Measurements from ENCODE around the gene GRAMD2B.
"Not testable (repeated sequence)": the region's sequence is repeated elsewhere in the genome, so short reads cannot be mapped to it uniquely, and the experiment has no call there.

GRAMD2B gene

GRCh38 chr5:126516133-126516532 is 92.9 kb downstream of the GRAMD2B start:
- DNase-seq, result peak; percentile 87

- no peak for DNase-seq
Observed at GRCh38 chr5:126516852-126517251, 93.6 kb downstream of the GRAMD2B start.

- not testable (repeated sequence) for DNase-seq
Observed at GRCh38 chr5:126519223-126519622, 96.0 kb downstream of the GRAMD2B start.

GRCh38 chr5:126519637-126520592 is 96.7 kb downstream of the GRAMD2B start:
- DNase-seq, result peak; percentile 1

GRCh38 chr5:126520593-126520953 is 97.4 kb downstream of the GRAMD2B start:
- no peak for DNase-seq

GRCh38 chr5:126521130-126521529 is 97.9 kb downstream of the GRAMD2B start:
- DNase-seq, result no peak

GRCh38 chr5:126523818-126524510 is 100.8 kb downstream of the GRAMD2B start:
- no peak for DNase-seq

- DNase-seq, result no peak
Observed at GRCh38 chr5:126525630-126526245, 102.5 kb downstream of the GRAMD2B start.

- no peak for DNase-seq
Observed at GRCh38 chr5:126526493-126526892, 103.3 kb downstream of the GRAMD2B start.

- DNase-seq, result no peak
Observed at GRCh38 chr5:126527158-126527557, 103.9 kb downstream of the GRAMD2B start.

- DNase-seq, result no peak
Observed at GRCh38 chr5:126527892-126528291, 104.7 kb downstream of the GRAMD2B start.

- DNase-seq, result peak; percentile 12
Observed at GRCh38 chr5:126531543-126532120, 108.4 kb downstream of the GRAMD2B start.

GRCh38 chr5:126534553-126534952 is 111.3 kb downstream of the GRAMD2B start:
- DNase-seq, result no peak

- no peak for DNase-seq
Observed at GRCh38 chr5:126535856-126536545, 112.8 kb downstream of the GRAMD2B start.

GRCh38 chr5:126536874-126537273 is 113.7 kb downstream of the GRAMD2B start:
- DNase-seq, result no peak

- no peak for DNase-seq
Observed at GRCh38 chr5:126538579-126538978, 115.4 kb downstream of the GRAMD2B start.

- no peak for DNase-seq
Observed at GRCh38 chr5:126540631-126541030, 117.4 kb downstream of the GRAMD2B start.

GRCh38 chr5:126542441-126542840 is 119.2 kb downstream of the GRAMD2B start:
- no peak for DNase-seq

- no peak for DNase-seq
Observed at GRCh38 chr5:126543009-126543408, 119.8 kb downstream of the GRAMD2B start.

- DNase-seq, result no peak
Observed at GRCh38 chr5:126543660-126544059, 120.5 kb downstream of the GRAMD2B start.

Measured in COR-L47 (cell line).